OCI-LY7 (cell line): ENCODE measurements around the gene OR51D1.

ENCODE experiments used
- CTCF ChIP-seq: fragments of 200-600 bp; sonication (generic); conservative IDR thresholded peaks from 2 replicates; pipeline ENCODE4 v1.5.1; 2014; ENCODE audit warnings: mild to moderate bottlenecking, antibody characterized with exemption, low read length, moderate library complexity, mixed read lengths
- EZH2phosphoT487 ChIP-seq: fragments of 200-600 bp; sonication (generic); IDR thresholded peaks from 2 replicates; pipeline ENCODE4 v1.6.1; 2018; ENCODE audit warnings: low read depth, borderline replicate concordance, mild to moderate bottlenecking, mixed run types, antibody characterized with exemption, low read length, moderate library complexity, mixed read lengths

- TF ChIP-seq CTCF (no peak), EZH2phosphoT487 (no peak)
These were observed 6.4 kb downstream of the OR51D1 start, which contains the start of gene OR51E1 for GRCh38 chr11:4643682-4644081.
